AG04450 (cell line): ENCODE data around the gene PQBP1. TPM values are rescaled to one million over a fixed set of nuclear protein-coding genes. Genes with fewer than 3 reads are reported as not detected.

Source experiments
- CTCF ChIA-PET: fragments of 300-600, 350-600 bp; formaldehyde crosslinking; extraction: SDS; loops from one replicate; lab custom pipeline; 2022; ENCODE audit warnings: antibody characterized with exemption, inconsistent platforms; lab: Charles Lee
- POLR2A ChIA-PET: fragments of 350-600 bp; formaldehyde crosslinking; extraction: SDS; loops from one replicate; lab custom pipeline; 2021; ENCODE audit warnings: antibody characterized with exemption, inconsistent platforms; lab: Yijun Ruan, JAX
- DNase-seq: peaks from one replicate; pipeline ENCODE4 v3.0.0-alpha.2; 2011; ENCODE audit warnings: low read depth, low spot score
- H3K27ac ChIP-seq: one replicate; pipeline ENCODE4 v1.5.1; 2012; ENCODE audit warnings: low read depth, low read length, control low read depth
- H3K27me3 ChIP-seq: one replicate; pipeline ENCODE4 v1.6.0; 2012; ENCODE audit warnings: low read length; ENCODE audit not compliant: control insufficient read depth, insufficient read depth
- H3K4me3 ChIP-seq: 2 replicates; pipeline ENCODE4 v1.5.1; 2011; ENCODE audit warnings: mild to moderate bottlenecking, low read depth, low read length, control low read depth
- H3K9me3 ChIP-seq: 2 replicates; pipeline ENCODE4 v1.5.1; 2012; ENCODE audit warnings: low read length; ENCODE audit not compliant: control insufficient read depth, insufficient read depth
- CTCF ChIP-seq: IDR thresholded peaks from 2 replicates; pipeline ENCODE4 v1.5.1; 2011; ENCODE audit warnings: low read depth, low read length, control low read depth, inconsistent platforms
- polyA plus RNA-seq: library from polyadenylated mRNA; depleted of rRNA; stranded (reverse); fragments of >200 nt; gene quantifications from 2 replicates; pipeline ENCODE4 v1.2.3, GENCODE V29; 2011

The PQBP1 gene
- polyA plus RNA-seq, 1 experiment = 49.5 TPM

DNA sequence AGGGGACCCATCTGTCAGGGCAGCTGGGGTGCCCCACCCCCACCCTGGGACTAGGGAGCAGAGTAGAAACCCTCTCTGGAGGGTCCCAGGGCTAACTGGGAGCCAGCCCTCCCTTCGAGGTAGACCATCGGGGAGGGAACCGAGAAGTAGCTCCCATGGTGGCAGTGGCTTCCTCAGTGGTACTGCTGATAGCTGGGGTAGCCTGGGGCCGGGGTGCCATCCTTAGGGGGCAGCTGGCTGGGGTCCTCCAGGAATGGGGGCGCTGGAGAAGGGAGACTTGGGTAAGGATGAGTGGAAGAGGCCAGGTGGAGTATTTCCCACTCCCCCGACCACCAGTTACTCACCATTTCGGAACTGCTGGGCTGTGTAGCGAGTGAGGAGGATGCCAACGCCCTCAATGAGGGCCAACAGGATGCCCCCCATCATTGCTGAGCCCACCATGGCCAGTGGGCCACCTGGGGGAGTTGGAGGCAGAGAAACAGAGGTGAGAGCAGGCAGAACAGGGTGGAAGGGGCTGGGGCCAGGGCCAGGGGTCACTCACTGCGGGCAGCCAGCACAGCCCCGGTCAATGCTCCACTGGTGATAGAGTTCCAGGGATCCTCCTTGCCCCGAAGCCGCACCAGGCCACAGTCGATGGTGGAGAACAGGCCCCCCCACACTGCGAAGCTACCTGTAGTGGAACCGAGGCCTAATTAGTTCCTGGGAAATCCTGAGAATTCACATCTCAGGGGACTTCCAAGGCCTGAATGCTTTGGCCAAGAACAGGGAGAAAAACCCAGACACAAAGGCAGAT is 4.0 kb upstream of the PQBP1 start:
- no peak overlapping the region for H3K27ac ChIP-seq
- ChIA-PET CTCF (no interaction called here), POLR2A (no interaction called here)
- no peak overlapping the region for H3K4me3 ChIP-seq
- no peak for DNase-seq
- no peaks in the 10 kb centered on the region; the same call in 1 of the 2 replicates for H3K9me3 ChIP-seq
- H3K27me3 ChIP-seq = no peaks in the 10 kb centered on the region
- TF ChIP-seq CTCF = no peak

DNA sequence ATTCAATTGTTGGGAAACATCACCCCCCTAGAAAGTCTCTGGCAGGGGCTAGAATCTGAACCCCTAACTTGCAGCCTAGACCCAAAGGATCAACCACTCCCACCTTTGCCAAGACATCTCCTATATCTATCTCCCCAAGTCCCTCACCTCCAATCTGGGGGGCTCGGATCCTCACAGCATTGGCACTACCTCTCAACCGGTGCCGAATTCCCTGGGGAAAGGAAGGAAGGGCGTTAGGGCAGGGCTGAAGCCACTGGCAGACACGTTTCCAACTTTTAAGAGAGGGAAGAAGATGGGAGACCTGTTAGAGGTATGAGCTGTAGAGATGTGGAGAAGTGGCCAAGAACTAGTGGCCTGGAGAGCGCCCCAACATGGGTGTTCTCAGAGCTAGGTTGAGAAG is 2.8 kb upstream of the PQBP1 start:
- no peak overlapping the region for H3K27ac ChIP-seq
- H3K9me3 ChIP-seq = no peaks in the 10 kb centered on the region; the same call in 1 of the 2 replicates
- POLR2A ChIA-PET = no interaction called here
- TF ChIP-seq CTCF = no peak
- CTCF ChIA-PET = no interaction called here
- no peaks in the 10 kb centered on the region for H3K27me3 ChIP-seq
- no peak for DNase-seq
- no peak overlapping the region for H3K4me3 ChIP-seq

DNA sequence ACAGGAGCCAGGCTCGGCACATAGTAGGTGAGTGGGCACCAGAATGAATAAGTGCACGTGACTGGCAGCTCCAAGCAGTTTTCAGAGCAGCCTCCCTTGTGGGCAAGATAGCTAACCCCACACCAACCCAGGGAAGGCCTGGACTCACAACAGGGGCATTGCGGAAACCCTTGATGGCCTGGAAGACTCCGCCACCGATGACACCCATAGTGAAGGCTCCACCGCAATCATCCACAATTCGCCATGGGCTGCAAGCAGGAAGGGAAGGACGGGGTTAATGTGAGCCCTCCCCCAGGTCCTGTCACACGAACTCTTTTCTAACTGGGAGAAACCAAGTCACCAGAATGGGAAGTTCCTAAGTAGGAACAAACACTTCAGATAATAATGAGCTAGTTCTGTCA is 1.1 kb upstream of the PQBP1 start:
- Histone ChIP-seq H3K4me3 (peak overlapping the region; percentile 80), H3K9me3 (no peaks in the 10 kb centered on the region; the same call in 1 of the 2 replicates), H3K27me3 (no peaks in the 10 kb centered on the region), H3K27ac (peak overlapping the region; percentile 91)
- no peak for TF ChIP-seq CTCF
- DNase-seq = no peak
- ChIA-PET POLR2A (interaction anchor here (1.4 kb wide), 1 partner anchor 147 kb away, joined by 8 read pairs; the partner anchor contains the start of gene TFE3), CTCF (no interaction called here)

- H3K4me3 ChIP-seq = peak overlapping the region; percentile 80
- no peak for DNase-seq
- H3K27ac ChIP-seq = peak overlapping the region; percentile 91
- ChIA-PET CTCF (no interaction called here), POLR2A (interaction anchor here (0.6 to 1.8 kb wide), 12 partner anchors 13 to 306 kb away, joined by 3 to 11 read pairs (median 4); partner anchors contain the start of genes HDAC6, SLC35A2, SUV39H1 and TFE3)
- no peaks in the 10 kb centered on the region for H3K27me3 ChIP-seq
- H3K9me3 ChIP-seq = no peaks in the 10 kb centered on the region; the same call in 1 of the 2 replicates
- no peak for TF ChIP-seq CTCF
Observed at GRCh38 chrX:48897157-48897624, 539 bp upstream of the PQBP1 start.

DNA sequence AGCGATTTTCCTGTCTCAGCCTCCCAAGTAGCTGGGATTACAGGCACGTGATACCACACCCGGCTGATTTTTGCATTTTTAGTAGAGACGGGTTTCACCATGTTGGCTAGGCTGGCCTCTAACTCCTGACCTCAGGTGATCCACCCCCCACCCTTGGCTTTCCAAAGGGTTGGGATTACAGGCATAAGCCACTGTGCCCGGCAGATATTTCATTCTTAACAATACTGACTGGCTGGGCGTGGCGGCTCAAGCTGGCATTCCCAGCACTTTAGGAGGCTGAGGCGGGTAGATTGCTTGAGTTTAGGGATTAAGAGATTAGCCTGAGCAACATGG is 1.3 kb downstream of the PQBP1 start:
- no peak overlapping the region for H3K27ac ChIP-seq
- ChIA-PET POLR2A (no interaction called here), CTCF (interaction anchor here (0.6 kb wide), 1 partner anchor 46 kb away, joined by 6 read pairs; no protein-coding TSS in a partner anchor)
- TF ChIP-seq CTCF = no peak
- no peaks in the 10 kb centered on the region for H3K27me3 ChIP-seq
- H3K9me3 ChIP-seq = no peaks in the 10 kb centered on the region; the same call in 1 of the 2 replicates
- no peak overlapping the region for H3K4me3 ChIP-seq
- DNase-seq = no peak
